Endometrial microvascular endothelial cells (primary cell): ENCODE results near the gene CKAP5. TPM values are rescaled to one million over a fixed set of nuclear protein-coding genes. Genes with fewer than 3 reads are reported as not detected.

Experiments
- in situ Hi-C: cut with HindIII; loops from 2 replicates; pipeline ENCODE4 v1.10.0; 2017; ENCODE audit warnings: low sequenced_read_pairs, low pct_unique_long_range_greater_than_20kb; ENCODE audit errors: inconsistent ontology term
- total RNA-seq: library from RNA; depleted of rRNA; stranded (reverse); fragments of >200 nt; gene quantifications from one replicate; pipeline ENCODE4 v1.2.3, GENCODE V29; 2015; ENCODE audit errors: inconsistent ontology term

The CKAP5 gene
- total RNA-seq = 68.5 TPM

DNA sequence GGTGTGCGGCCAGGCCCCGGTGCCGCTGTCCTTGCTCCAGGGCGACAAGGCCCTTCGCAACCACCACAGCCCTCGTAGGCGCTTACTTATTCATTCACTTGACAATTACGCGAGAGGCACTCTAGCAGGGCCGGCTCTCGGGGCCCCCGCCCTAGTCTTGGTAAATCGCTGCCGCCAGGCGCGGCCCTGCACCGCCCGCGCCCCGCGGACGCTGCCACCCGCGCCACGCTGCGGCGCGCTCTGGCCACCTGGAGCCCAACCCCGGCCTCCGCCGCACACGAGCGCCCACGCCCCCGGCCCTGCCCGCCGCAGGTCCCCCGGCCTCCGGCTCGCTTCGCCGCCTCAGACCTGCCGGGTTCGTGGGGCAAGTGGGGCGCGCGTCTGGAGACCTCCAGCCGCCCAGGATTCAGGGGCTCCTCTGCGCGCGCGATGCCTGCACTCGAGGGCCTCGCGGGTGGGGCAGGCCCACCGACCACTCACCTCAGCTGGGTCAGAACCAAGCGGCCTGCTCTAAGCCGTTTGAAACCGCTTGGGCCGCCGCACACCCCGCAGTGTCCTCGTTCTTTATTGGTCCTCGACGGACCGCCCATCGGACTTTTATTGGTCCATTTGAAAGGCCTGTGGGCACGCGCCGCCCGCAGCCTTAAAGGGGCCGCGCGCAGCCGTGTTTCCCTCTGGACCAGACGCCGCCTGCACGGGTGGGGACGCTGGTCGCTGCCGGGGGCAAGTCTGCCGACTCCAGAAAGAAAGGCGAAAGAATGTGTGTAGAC is at the start of gene CKAP5:
Gene CKAP5 (minus strand): TSS at position 541 of the 770 bp plus-strand sequence. CDS start 25,049 bp downstream, outside the sequence.
- in situ Hi-C loops = no loop called here

DNA sequence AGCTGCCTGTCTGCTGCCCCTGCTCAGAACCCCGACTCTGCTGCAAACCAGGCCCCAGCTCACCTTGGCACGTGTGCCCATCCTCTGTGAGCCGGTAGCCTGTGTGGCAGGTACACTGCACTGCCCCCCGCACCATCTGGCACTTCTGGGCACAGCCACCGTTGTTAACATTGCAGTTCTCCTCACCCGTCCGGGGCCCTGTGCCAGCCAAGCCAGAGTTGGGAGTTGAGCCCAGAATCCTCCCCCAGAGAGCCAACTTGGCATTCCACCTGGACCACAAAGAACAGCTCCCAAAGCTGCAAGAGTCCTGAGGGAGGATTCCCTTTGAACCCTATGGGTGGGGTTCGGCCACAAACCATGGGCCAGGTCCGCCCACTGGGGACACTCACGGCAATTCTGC is 49.7 kb upstream of the CKAP5 start:
- in situ Hi-C loops = no loop called here

- in situ Hi-C loops = no loop called here
Measured at GRCh38 chr11:46894961-46895360, 48.9 kb upstream of the CKAP5 start.

DNA sequence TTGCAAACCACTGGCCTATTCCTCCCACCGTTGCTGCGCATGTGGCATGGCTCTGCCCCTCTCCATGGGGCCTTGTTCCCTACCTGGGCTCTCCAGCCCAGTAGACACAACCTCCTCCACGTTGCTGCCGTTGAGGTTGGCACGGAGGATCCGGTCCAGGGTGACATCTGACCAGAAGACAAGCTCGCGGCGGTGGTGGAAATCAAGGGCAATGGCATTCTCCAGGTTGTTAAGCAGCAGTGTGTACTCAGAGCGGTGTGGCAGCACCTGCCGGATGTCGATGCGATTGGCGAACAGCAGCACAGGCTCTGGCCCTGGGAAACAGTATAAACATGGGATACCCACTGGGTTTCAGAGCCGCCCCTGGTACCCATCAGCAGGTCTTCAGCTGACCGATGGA is 48.4 kb upstream of the CKAP5 start:
- in situ Hi-C loops = no loop called here

- in situ Hi-C loops = no loop called here
Measured at GRCh38 chr11:46892838-46893237, 46.8 kb upstream of the CKAP5 start.

DNA sequence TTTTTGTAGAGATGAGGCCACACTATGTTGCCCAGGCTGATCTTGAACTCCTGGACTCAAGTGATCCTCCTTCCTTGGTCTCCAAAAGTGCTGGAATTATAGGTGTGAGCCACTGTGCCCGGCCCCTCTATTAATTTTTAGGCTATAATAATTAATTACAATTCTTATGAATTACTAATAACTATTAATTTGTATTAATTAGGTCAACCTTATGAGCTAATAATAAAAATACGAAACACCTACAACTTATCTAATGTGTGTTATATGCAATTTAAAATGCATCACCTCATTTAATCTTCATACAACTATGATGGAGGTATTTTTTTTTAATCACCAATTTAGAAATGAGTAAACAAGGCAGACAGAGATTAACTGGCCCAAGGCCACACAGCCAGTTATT is 46.0 kb upstream of the CKAP5 start:
- in situ Hi-C loops = no loop called here

GRCh38 chr11:46890665-46891064 is 44.6 kb upstream of the CKAP5 start:
- in situ Hi-C loops = no loop called here

GRCh38 chr11:46889689-46890475 is 43.8 kb upstream of the CKAP5 start:
- in situ Hi-C loops = no loop called here

DNA sequence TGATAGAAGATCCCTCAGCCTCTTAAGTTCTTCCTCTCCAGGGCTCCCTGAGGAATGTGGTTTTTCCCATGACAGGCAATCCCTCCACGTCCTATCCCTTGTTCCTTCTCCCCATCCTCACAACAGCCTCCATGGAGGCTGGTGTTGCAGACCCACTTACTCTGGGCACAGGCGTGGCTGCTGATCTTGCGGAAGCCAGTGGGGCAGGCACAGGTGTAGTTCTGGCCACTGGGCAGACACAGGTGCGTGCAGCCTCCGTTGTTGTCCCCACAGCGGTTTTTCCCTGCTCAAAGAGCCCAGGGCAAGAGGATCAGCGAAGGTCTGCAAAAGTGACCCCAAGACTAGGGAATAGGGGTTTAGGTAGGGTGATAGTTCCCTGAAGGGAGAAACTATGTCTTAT is 43.2 kb upstream of the CKAP5 start:
- in situ Hi-C loops = no loop called here

DNA sequence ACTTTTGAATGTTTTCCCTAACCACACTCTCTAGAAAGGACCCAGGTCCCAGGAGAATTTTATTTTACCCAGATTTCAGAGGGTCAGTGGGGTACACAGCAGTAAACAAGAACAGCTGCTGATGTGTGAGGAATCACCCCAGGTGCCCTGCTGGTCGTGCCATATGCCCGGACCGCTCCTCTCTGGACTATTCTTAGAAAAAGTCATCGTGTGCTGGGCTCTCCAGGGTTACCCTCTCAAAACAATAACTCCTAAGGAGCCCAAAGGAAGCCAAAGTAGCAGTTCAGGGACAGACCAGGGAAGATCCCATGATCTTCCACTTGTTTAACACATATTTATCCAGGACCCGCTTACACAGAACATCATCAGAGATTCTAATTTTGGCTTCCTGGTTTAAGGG is 42.6 kb upstream of the CKAP5 start:
- in situ Hi-C loops = no loop called here

- in situ Hi-C loops = no loop called here
Measured at GRCh38 chr11:46886211-46886610, 40.1 kb upstream of the CKAP5 start.

GRCh38 chr11:46879056-46879585 is 33.0 kb upstream of the CKAP5 start:
- in situ Hi-C loops = no loop called here

DNA sequence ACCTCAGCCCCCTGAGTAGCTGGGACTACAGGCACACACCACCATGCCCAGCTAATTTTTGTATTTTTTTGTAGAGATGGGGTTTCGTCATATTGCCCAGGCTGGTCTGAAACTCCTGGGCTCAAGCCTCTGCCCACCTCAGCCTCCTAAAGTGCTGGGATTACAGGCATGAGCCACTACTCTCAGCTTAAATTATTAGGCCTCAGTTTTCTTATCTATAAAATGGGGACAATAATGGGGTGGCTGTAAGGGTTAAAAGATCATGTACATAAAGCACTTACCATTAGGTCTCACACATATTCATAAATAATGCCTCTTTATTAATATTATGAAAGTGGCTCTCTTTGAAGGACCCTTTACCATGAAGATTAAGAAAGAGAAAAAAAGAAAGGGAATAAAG is 31.5 kb upstream of the CKAP5 start:
- in situ Hi-C loops = no loop called here

DNA sequence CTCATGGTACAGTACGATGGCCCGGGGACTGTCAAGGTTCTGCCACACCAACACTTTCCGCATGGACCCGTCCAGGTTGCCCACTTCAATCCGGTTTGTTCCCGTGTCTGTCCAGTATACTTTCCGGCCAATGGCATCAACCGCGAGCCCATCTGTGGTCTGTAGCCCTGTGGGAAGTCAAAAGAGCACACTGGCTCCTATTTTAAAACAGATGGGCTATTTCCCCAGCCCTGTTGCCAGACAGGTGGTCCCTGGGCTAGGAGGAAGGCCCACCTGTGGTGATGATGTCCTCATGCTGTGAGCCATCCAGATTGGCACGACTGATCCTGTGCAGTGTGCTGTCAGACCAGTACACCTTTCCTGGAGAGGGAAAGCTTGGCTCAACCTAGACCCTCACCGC is 30.4 kb upstream of the CKAP5 start:
- in situ Hi-C loops = no loop called here

GRCh38 chr11:46874586-46874985 is 28.5 kb upstream of the CKAP5 start:
- in situ Hi-C loops = no loop called here

- in situ Hi-C loops = no loop called here
Measured at GRCh38 chr11:46868912-46869311, 22.8 kb upstream of the CKAP5 start.

- in situ Hi-C loops = no loop called here
Measured at GRCh38 chr11:46865340-46865739, 19.3 kb upstream of the CKAP5 start.

GRCh38 chr11:46860218-46860617 is 14.1 kb upstream of the CKAP5 start:
- in situ Hi-C loops = no loop called here

GRCh38 chr11:46858920-46859546 is 13.0 kb upstream of the CKAP5 start:
- in situ Hi-C loops = no loop called here

DNA sequence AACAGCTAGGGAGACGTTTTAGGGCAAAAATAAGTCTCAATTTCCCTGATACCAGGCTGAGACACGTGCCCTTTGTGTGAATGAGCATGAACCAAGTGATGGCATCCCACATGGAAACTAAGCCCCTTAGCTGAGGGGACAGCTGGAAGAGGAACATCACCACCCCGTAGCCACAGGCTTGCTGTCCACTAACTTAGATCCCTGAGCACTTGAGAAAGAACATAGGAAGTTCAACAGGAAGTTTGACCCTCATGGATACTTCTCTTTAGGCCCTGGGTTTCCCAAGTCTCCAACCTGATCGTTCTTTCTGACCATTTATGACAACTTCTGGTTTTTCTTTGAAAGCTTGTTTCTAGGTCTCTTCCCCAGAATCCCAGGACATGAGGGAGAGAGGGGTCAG is 11.6 kb upstream of the CKAP5 start:
- in situ Hi-C loops = no loop called here
